Adrenal gland (tissue), 12 donors: ENCODE measurements around the gene IL1A. TPM values are rescaled to one million over a fixed set of nuclear protein-coding genes. Genes with fewer than 3 reads are reported as not detected.

ENCODE experiments used
- DNase-seq, 7 donors: peaks; one replicate each; pipeline ENCODE4 v3.0.0-alpha.2; 2019 to 2020
- H3K27ac ChIP-seq, 5 donors: fragments of 200-600 bp; sonication (generic) in 4 of 5; 1 replicate in 3 of 5; 2 replicates in 2 of 5; pipeline versions ENCODE4 v1.5.1 to v1.8.0; 2016 to 2020; ENCODE audit warnings: mild to moderate bottlenecking in 1 of 5
- H3K27me3 ChIP-seq: fragments of 200-600 bp; 2 replicates; pipeline ENCODE4 v1.8.0; 2021
- H3K36me3 ChIP-seq, 2 donors: fragments of 200-600 bp; replicated peaks in 1 of 2; 1 replicate in 1 of 2; 2 replicates in 1 of 2; pipeline versions ENCODE4 v1.5.1 to v1.8.0; 2018 to 2022
- H3K4me1 ChIP-seq, 2 donors: fragments of 200-600 bp; replicated peaks in 1 of 2; 1 replicate in 1 of 2; 2 replicates in 1 of 2; pipeline versions ENCODE4 v1.5.1 to v1.8.0; 2018 to 2021
- H3K4me3 ChIP-seq, 4 donors: fragments of 200-600 bp; sonication (generic) in 3 of 4; one replicate each; pipeline ENCODE4 v1.5.1; 2016 to 2018
- H3K9me3 ChIP-seq, 3 donors: fragments of 200-600 bp; sonication (generic) in 1 of 3; replicated peaks in 1 of 3; 1 replicate in 2 of 3; 2 replicates in 1 of 3; pipeline versions ENCODE4 v1.5.1 to v1.8.0; 2016 to 2021
- CTCF ChIP-seq, 6 experiments: fragments of 450-650 bp in 4 of 6; fragments of 200-600 bp in 2 of 6; sonication (generic) in 1 of 6; IDR thresholded peaks; 1 replicate in 5 of 6; 2 replicates in 1 of 6; pipeline versions ENCODE4 v1.5.1 to v1.8.0; 2016 to 2021; ENCODE audit warnings: antibody characterized with exemption in 6 of 6, mild to moderate bottlenecking in 2 of 6, moderate library complexity in 1 of 6
- POLR2A ChIP-seq, 2 donors: fragments of 450-650 bp; IDR thresholded peaks; one replicate each; pipeline ENCODE4 v1.6.1; 2017; ENCODE audit warnings: antibody characterized with exemption in 2 of 2, mild to moderate bottlenecking in 2 of 2, moderate library complexity in 1 of 2
- WGBS, 4 donors: extraction: QIAGEN DNeasy Blood & Tissue Kit in 2 of 4; methylation state at CpG; one replicate each; pipeline versions ENCODE4 v1.1.5 to v1.1.7; 2013 to 2017; 5-methylcytosine and 5-hydroxymethylcytosine counted together
- intact Hi-C, 2 donors: fragments of 100-400 bp; cut with DNase I; formaldehyde crosslinking; loops; one replicate each; pipeline versions ENCODE4 v1.14.1 to v1.15.0; 2022 to 2023
- polyA plus RNA-seq, 3 donors: library from polyadenylated mRNA; stranded (reverse); fragments of 200-250 nt in 2 of 3; fragments of 350-450 nt in 1 of 3; fragmentation: Illumina TruSeq in 1 of 3; extraction: RNeasy Lipid Tissue Mini Kit (QIAGEN cat#74804) in 1 of 3; gene quantifications; one replicate each; pipeline ENCODE4 v1.2.3, GENCODE V29; 2013 to 2014
- total RNA-seq, 9 donors: library from RNA; depleted of rRNA in 4 of 9; stranded (reverse); fragments of >200 nt in 4 of 9; fragments of 120-200 nt in 1 of 9; fragmentation: NEBNext Ultra II Directional in 1 of 9; extraction: Animal tissue kit (Norgen Biotek cat#: 25700) in 1 of 9; gene quantifications; one replicate each; pipeline versions ENCODE4 v1.1.0 to v1.2.4, GENCODE V29; 2013 to 2023
- donor health status: healthy with polysubstance abuse.
- donor health status: Bipolar disorder and iron deficiency.
- donor health status: DM: yes; HTN: yes; CAD: no.
- donor health status: DM: no; HTN: no; CAD: no.
- donor health status: DM: no; HTN: no; CAD: no.
- donor health status: DM: yes; HTN: yes; CAD: no.

Gene IL1A
- total and polyA plus RNA-seq, 12 donors: 0.07 to 0.67 (median 0.18) TPM; not detected in 9

- 92 to 96% (median 95%) methylated on average over 3 of the region's 3 CpGs for whole genome bisulfite sequencing, 4 donors
- Histone ChIP-seq H3K4me1 (no peaks in the 10 kb centered on the region), H3K27ac (no peak overlapping the region), H3K4me3 (no peak overlapping the region), H3K36me3 (no peaks in the 10 kb centered on the region), H3K27me3 (no peaks in the 10 kb centered on the region), H3K9me3 (no peaks in the 10 kb centered on the region)
- intact Hi-C loops: no loop called here
- no peak for TF ChIP-seq POLR2A (IDR thresholded peaks at IDR 0.05)
- no peak for TF ChIP-seq CTCF (IDR thresholded peaks at IDR 0.05)
- DNase-seq: no peak
Measured at GRCh38 chr2:112774536-112775285, 9.6 kb downstream of the IL1A start.

GRCh38 chr2:112773556-112773955 lies 10.7 kb downstream of the IL1A start:
- 83 to 90% (median 88%) methylated on average over 2 of the region's 2 CpGs for WGBS, 4 donors
- no peaks in the 10 kb centered on the region for H3K27me3 ChIP-seq

GRCh38 chr2:112772911-112773475 lies 11.3 kb downstream of the IL1A start:
- WGBS, 4 donors: 43 to 89% (median 53%) methylated on average over 2 of the region's 2 CpGs
- intact Hi-C loops: no loop called here
- TF ChIP-seq POLR2A (IDR thresholded peaks at IDR 0.05) (no peak), CTCF (IDR thresholded peaks at IDR 0.05) (no peak)

More at GRCh38 chr2:112773556-112773955, 10.7 kb downstream of the IL1A start:
- H3K27ac ChIP-seq: no peak overlapping the region
- no peak for TF ChIP-seq POLR2A (IDR thresholded peaks at IDR 0.05)
- no peak for TF ChIP-seq CTCF (IDR thresholded peaks at IDR 0.05)
- intact Hi-C loops: no loop called here
- no peak for DNase-seq
- no peaks in the 10 kb centered on the region for H3K36me3 ChIP-seq
- H3K9me3 ChIP-seq: no peaks in the 10 kb centered on the region
- no peak overlapping the region for H3K4me3 ChIP-seq
- H3K4me1 ChIP-seq: no peaks in the 10 kb centered on the region

GRCh38 chr2:112772322-112772721 lies 12.0 kb downstream of the IL1A start:
- Histone ChIP-seq H3K27ac (no peak overlapping the region), H3K36me3 (no peaks in the 10 kb centered on the region), H3K27me3 (no peaks in the 10 kb centered on the region), H3K4me3 (no peak overlapping the region), H3K4me1 (no peaks in the 10 kb centered on the region), H3K9me3 (no peaks in the 10 kb centered on the region)
- intact Hi-C loops: no loop called here
- WGBS, 4 donors: 75 to 79% (median 76%) methylated on average over 4 of the region's 4 CpGs
- DNase-seq: no peak
- TF ChIP-seq POLR2A (IDR thresholded peaks at IDR 0.05): no peak
- no peak for TF ChIP-seq CTCF (IDR thresholded peaks at IDR 0.05)

More at GRCh38 chr2:112772911-112773475, 11.3 kb downstream of the IL1A start:
- Histone ChIP-seq H3K27ac (no peak overlapping the region), H3K9me3 (no peaks in the 10 kb centered on the region), H3K36me3 (no peaks in the 10 kb centered on the region), H3K27me3 (no peaks in the 10 kb centered on the region), H3K4me1 (no peaks in the 10 kb centered on the region), H3K4me3 (no peak overlapping the region)
- DNase-seq: no peak
